ENCODE data around the gene RASGEF1C. TPM values are rescaled to one million over a fixed set of nuclear protein-coding genes. Genes with fewer than 3 reads are reported as not detected.
A peak's percentile ranks its signal among the peaks of the same experiment; 100 is the strongest.

Gene RASGEF1C
- polyA plus RNA-seq (ENCODE audit: insufficient read depth in 1 of 5, insufficient read length in 5 of 5, low replicate concordance in 1 of 5): under 1 TPM in 4 of 5 donors, not detected in 1; 0.10 to 0.35 (median 0.19) TPM
- long read RNA-seq, donor 1: 0 reads
- long read RNA-seq, donor 2: 0 reads
- long read RNA-seq, donor 3: 0 reads
- long read RNA-seq, donor 4: 0 reads
- long read RNA-seq, donor 5: 0 reads
- long read RNA-seq, donor 6: 0 reads
- long read RNA-seq, donor 7: 0 reads
- long read RNA-seq, donor 8, partial matches to known transcripts: 0 of 1 reads
- long read RNA-seq, donor 8, other reads (novel, unspliced or antisense): 0 of 1 reads

GRCh38 chr5:180209137-180209581, at the start of gene RASGEF1C:
RASGEF1C (minus strand) TSS chr5:180209211; CDS start chr5:180138052, 71,159 bp downstream.
- peak; percentile 55 to 58 for DNase-seq

- no peak for DNase-seq
Measured at GRCh38 chr5:180253036-180253824, 44.2 kb upstream of the RASGEF1C start.

DNA sequence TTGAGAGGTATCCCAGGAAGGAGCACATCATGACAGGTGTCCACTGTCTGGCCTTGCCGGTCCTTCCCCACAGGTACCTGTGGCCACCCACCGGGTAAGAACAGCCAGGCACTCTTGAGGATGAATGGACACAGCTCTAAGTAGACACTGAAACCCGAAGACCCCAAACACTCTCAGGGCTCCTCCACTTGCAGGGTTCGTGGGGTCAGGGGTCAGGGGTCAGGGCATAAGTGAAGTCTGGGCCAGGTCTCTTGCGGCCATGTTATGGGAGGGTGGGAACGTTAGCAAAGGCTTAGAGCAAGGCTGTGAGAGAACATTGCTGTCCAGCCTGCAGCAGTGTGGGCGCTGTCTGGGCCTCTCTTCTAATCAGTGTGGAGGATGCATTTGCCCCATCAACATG, 42.9 kb upstream of the RASGEF1C start:
- no peak for DNase-seq

DNA sequence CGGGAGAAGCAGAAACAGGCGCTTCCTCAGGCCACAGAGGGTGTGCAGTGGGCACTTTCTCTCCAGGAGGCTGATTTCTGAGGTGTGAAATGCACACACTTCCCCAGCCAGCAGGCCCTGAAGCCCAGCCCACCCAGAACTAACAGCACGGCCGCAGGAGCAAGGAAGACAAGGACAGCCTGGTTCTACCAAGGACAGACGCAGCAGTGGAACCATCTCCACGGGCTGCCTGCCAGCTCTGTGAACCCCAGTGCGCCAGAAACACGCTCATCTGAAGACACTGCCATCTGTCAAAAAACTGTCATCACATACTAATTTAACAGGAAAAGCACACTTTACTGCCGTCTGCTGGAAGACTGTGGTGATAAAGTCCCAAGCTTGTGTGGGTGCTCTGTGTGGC, 42.1 kb upstream of the RASGEF1C start:
- no peak for DNase-seq

DNA sequence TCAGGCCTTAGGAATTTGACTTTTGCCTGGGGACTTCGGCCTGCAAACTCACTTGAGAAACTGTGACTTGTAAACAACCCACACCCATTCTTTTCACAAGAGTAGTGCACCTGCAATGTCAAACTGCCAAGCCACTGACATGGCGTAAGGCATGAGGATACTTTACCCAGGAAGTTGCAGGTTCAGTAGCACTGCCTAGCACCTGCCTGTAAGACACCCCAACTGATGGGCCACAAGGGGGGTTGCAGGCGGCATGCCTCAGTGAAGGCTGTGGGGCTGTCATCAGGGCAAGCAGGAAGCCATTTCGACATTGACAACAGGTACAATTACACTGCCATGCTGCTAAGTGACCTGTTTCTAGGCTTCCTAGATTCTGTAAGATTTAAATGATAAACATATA, 41.3 kb upstream of the RASGEF1C start:
- no peak for DNase-seq

- no peak for DNase-seq
Measured at GRCh38 chr5:180241600-180241999, 32.6 kb upstream of the RASGEF1C start.

DNA sequence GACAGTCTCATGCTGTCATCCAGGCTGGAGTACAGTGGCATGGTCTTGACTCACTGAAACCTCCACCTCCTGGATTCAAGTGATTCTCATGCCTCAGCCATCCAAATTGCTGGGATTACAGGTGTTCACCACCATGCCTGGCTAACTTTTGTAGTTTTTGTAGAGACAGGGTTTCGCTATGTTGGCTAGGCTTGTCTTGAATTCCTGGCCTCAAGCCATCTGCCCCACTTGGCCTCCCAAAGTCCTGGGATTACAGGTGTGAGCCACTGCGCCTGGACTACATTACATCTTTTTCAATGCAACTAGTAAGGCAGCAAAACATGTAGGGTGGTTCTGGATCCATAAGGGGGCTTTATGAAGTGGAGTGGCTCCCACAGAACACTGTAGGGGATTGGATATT, 29.6 kb upstream of the RASGEF1C start:
- DNase-seq: no peak

DNA sequence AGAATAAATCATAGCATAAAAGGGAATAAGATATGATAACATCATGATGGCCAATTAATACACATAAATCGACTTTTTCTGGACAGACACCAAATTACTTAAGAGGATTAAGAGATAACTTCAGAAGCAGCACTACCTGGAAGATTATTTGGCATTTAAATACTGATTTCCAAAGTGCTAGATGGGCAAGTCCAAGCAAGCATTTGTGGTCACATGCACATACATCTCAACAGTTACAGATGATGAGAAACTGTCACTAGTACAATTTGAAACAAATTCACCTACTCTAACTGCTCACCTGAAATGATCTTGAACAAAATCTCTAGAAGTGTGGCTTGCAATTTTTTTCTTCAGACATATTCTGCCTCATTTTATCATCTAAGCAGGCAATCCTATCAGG, 26.8 kb upstream of the RASGEF1C start:
- DNase-seq: no peak

GRCh38 chr5:180235077-180235476, 26.1 kb upstream of the RASGEF1C start:
- no peak for DNase-seq

DNA sequence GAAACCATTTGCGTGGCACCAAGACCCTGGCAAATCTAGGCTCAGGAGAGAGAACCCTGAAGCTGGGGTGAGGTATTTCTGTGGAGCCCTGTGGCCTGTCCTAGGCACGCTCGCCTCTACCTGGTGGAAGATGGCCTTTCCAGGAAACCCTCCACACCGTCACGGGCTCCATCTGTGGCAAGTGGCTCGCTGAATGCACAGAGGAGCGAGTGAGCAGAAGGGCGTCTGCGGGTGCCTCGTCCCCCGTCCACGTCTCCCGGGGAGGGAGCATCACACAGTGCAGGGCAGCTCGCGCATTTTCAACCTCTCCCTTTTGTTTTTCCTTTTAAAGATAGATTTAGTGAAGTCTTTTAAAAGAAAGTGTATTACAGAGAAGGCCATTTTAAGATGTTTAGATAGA, 25.3 kb upstream of the RASGEF1C start:
- DNase-seq: no peak

DNA sequence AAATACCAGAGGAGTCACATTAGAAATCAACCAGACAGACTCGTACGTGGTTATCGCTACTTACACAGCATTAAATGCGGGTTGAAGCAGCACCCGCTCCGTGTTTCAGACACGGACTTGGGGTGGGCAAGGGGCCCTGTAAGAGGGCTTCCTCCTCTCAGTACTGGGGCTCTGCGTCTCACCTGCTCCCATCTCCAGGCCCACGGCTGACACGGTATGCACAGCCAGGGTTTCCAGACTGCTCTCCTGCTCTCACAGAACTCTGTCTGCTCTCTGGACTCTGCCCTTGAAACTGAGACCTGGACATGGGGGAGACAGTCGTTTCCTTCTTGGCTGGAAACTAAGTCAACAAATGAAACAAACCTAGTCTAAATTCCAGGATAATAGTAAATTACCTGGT, 24.7 kb upstream of the RASGEF1C start:
- DNase-seq: no peak

DNA sequence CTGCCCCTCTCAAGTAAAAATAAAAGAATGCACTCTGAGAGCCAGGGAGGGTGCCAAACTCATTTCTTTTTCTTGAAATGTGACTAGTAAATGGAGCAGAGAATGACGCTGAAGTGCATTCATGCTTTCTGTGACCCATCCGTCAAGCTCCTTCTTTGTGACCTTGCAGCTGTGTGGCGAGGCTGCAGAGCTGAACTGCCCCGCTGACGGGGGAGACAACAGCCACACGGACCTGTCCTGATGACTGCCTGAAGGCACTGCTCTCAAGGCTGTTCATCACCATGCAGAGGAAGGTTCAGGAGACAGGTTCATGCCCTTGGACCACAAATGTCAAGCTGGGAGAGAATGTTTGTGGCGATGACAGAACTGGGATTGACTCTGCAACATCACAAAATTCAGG, 21.0 kb upstream of the RASGEF1C start:
- no peak for DNase-seq

DNA sequence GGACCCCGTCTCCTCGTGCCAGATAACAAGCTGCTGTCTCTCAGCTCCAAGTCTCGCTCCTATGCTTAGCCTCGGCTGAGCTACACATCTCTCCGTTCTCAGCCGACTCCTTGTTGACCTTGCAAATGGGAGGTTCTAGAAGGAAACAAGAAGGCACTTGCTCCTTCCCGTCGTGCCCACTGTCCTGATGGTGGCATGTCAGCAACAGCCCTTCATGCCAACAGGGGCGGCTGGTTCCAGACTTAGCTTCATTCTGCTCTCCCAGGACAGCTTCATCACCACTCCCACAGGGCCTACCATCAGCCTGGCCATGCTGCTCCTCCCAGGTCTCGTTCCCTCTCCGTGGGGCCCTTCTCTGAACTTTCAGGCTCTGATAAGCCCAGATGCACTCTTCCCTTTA, 13.0 kb upstream of the RASGEF1C start:
- DNase-seq: no peak

- no peak for DNase-seq
Measured at GRCh38 chr5:180217797-180218196, 8.8 kb upstream of the RASGEF1C start.

DNA sequence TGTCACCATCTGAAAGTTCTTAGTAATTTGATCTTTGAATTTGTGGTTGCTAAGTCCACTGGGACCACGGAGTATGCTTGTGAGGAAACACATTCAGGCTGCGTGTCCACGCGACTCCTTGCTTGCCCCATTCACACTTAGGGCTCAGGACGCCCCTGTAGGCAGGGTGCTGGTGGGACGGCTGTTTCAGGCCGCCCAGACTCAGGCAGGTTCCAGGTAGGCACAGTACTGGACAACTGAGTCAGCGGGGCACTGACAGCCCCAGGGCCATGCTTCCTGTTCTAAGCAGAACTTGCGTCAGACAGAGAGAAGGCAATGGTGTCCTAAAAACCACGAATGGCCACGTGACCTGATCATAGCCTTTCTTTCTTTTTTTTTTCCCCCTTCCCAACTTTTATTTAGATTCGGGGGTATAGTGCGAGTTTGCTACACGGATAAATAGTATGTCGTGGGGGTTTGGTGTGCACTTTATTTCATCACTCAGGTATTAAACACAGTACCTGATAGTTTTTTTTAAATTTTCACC, 7.7 kb upstream of the RASGEF1C start:
- no peak for DNase-seq

DNA sequence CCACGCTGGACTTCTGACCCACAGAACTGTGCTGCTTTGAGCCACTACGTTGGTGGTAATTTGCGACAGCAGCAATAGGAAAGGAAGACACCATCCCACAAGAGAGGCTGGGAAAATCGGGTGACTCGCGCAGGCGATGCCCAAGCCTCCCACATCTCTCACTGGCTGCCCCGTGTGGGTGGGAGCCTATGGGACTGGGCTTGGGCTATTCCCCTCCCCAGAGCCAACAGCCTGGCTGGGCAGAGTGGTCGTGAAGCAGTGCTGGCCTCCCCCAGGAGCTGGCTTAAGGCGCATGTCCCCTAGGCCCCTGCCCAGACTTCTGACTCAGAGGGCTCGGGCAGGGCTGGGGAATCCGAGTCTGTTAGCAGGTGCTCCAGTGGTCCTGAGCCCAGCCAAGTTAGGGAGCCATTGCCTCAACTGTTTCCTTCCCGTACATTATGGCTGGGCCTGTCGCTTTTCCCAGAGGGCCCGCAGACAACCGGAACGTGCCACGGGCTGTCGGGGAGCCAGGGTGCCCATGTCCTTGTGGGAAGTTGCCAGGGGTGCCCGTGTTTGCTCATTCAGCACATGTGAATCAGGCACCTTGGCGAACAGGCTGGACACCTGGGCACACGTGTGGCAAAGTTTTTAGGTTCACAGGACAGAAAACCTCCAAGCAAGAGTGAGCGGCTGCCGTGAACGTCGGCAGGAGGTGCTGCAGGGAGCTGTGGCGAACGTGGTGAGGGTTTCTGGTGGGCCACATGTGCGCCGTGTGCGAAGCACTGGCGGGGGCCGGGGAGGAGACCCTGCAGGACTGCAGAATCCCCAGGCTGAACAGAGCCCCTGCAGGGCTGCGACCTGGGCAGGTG, 7.0 kb upstream of the RASGEF1C start:
- DNase-seq: no peak

GRCh38 chr5:180214870-180215770, 6.1 kb upstream of the RASGEF1C start:
- DNase-seq: no peak

DNA sequence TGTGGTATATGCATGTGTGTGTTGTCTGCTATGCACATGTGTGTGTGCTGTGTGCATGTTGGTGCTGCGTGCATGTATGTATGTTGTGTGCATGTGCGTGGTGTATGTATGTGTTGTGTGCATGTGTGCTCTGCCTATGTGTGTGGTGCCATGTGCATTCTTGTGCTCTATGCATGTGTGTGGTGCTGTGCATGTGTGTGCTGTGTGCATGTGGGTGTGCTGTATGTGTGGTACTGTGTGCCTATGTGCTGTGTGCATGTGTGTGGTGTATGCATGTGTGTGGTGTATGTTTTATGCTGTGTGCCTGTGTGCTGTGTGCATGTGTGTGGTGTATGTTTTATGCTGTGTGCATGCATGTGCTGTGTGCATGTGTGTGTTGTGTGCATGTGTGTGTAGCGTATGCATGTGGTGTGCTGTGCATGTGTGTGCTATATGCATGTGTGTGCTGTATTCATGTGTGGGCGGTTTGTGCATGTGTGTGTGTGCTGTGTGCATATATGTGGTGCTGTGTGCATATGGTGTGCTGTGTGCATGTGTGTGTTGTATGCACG, 4.7 kb upstream of the RASGEF1C start:
- DNase-seq: no peak

GRCh38 chr5:180213256-180213600, 4.2 kb upstream of the RASGEF1C start:
- no peak for DNase-seq

DNA sequence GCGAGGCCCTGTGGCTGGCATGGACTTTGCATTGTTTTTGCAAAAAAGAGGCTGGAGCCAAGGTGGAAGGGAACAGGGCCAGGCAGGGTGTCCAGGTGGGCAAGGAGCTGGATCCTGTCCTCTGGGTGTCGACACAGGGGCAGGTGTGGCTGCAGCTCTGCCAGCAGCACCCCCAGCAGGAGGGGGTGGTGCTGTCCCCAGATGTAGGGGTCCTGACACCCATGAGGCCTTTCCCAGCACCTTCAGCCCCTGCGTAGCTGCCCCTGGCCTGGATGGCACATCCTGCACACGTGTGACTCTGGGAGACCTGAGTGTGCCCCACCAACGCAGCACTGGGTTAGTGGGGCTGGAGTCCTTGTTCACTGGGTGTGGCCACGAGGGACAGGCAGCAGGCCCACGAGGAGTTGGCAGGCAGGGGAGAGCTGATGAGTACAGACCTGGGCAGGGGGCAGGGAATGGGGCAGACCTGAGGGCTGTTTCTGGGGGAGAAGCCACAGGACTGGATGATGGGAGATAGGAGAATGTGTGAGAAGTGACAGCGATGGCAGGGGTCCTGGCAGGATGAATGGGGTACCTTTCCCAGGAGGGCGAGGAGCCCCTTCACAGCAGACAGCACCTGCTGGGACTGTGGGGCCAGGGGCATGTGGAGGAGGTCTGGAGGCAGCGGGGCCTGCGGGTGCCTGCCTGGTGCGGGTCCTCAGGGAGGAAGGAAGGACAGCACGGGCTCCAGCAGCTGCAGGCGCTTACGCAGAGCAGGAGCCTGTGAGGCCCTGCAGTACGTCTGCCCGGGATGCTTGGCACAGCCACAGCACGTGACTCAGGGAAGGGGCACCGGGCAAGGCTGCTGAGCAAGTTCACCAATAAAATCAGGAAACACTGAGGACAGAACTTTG, 3.6 kb upstream of the RASGEF1C start:
- DNase-seq: no peak
